Measurements from ENCODE around the gene PIM2. TPM values are rescaled to one million over a fixed set of nuclear protein-coding genes. Genes with fewer than 3 reads are reported as not detected.

PIM2 gene
- 23.1 and 33.8 TPM in 2 replicates for total RNA-seq (2014; rRNA removed; shearing (Covaris generic); ENCODE audit: low replicate concordance)

DNA sequence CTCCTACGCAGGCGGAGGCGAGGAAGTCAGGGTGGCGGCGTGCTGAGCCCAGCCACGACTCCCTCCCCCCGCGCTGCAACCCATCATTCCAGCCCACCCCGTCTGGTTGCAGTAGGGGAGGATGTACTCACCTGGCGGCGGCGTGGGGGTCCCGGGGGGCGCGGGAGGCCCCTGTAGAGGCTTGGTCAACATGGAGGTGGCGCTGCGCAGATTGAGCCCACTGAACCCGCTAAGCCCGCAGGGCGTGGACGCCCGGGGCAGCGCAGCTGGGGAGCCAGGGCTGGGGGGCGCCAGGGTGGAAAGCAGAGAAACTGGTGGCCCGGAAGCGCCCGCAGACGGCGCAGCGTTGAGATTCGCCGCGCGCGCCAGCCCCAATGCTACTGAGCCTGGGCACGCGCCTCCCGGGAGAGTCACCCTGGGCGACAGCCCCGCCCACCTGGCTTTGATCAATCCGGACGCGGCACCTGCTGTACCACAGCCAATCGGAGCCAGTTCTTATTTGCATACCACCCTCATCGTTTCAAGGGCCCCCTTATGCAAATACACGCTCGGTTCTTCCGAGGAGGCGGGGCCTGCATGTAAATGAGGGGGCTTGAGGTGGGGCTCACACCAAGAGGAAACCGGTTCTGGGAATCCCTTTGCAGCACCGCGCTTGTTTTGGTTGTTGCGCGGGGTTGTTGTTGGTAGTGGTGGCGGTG, at the start of gene PIM2:
TSS of gene PIM2 (minus strand) at position 382 of the 698 bp plus-strand sequence. CDS start at position 192, 190 bp downstream.
- Histone ChIP-seq H3K9me3 (ENCODE audit: low read length) (no peaks in the 10 kb centered on the region), H3K9me2 (replicated peaks; ENCODE audit: insufficient read depth, low read length) (no peaks in the 10 kb centered on the region), H3K79me2 (ENCODE audit: low read length) (peaks cover 16% of the 10 kb centered on the region), H2AFZ (ENCODE audit: low read length) (no peak within 1 kb of the TSS), H3K27me3 (ENCODE audit: low read length) (no peaks in the 10 kb centered on the region), H3K4me1 (ENCODE audit: low read length) (peaks cover 17% of the 10 kb centered on the region), H3K36me3 (ENCODE audit: insufficient read depth, low read length) (peaks cover 7% of the 10 kb centered on the region; the same call in 1 of the 2 replicates), H3K9ac (ENCODE audit: low read length) (peak within 1 kb of the TSS; percentile 83), H3K4me2 (ENCODE audit: low read depth, low read length, poor library complexity, severe bottlenecking) (peak within 1 kb of the TSS; percentile 68), H3K4me3 (ENCODE audit: low read length) (peak within 1 kb of the TSS; percentile 72), H3K27ac (ENCODE audit: low read length) (peak within 1 kb of the TSS; percentile 84), H4K20me1 (ENCODE audit: insufficient read depth, low read depth, low read length) (peaks cover 9% of the 10 kb centered on the region; the same call in 1 of the 2 replicates)
- peak; percentile 95 for DNase-seq

DNA sequence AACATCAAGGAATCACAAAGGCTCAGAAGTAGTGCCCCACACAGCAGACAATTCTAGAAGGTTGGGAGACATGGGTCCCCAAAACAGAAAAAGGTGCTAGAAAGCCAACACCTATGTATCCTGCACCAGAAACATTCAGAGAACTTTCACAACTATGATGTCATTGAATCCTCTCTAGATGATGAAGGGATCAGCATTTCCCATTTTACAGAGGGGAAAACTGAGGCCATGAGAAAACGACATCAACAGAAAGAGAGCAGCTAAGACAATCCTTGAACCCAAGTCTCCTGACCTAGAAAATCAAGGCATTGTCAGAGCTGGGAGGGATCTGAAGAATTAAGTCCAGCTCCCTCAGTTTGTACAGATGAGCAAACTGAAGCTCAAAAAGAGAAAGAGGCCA, 49.6 kb upstream of the PIM2 start:
- Histone ChIP-seq H3K9ac (ENCODE audit: low read length) (no peak overlapping the region), H3K36me3 (ENCODE audit: insufficient read depth, low read length) (no peaks in the 10 kb centered on the region), H2AFZ (ENCODE audit: low read length) (no peak overlapping the region), H3K4me2 (ENCODE audit: low read depth, low read length, poor library complexity, severe bottlenecking) (no peak overlapping the region), H3K9me3 (ENCODE audit: low read length) (no peaks in the 10 kb centered on the region), H3K27me3 (ENCODE audit: low read length) (no peaks in the 10 kb centered on the region), H3K4me3 (ENCODE audit: low read length) (no peak overlapping the region), H3K27ac (ENCODE audit: low read length) (no peak overlapping the region), H3K4me1 (ENCODE audit: low read length) (peaks cover 3% of the 10 kb centered on the region), H3K9me2 (replicated peaks; ENCODE audit: insufficient read depth, low read length) (no peaks in the 10 kb centered on the region), H4K20me1 (ENCODE audit: insufficient read depth, low read depth, low read length) (no peaks in the 10 kb centered on the region), H3K79me2 (ENCODE audit: low read length) (no peaks in the 10 kb centered on the region)
- no peak for DNase-seq

DNA sequence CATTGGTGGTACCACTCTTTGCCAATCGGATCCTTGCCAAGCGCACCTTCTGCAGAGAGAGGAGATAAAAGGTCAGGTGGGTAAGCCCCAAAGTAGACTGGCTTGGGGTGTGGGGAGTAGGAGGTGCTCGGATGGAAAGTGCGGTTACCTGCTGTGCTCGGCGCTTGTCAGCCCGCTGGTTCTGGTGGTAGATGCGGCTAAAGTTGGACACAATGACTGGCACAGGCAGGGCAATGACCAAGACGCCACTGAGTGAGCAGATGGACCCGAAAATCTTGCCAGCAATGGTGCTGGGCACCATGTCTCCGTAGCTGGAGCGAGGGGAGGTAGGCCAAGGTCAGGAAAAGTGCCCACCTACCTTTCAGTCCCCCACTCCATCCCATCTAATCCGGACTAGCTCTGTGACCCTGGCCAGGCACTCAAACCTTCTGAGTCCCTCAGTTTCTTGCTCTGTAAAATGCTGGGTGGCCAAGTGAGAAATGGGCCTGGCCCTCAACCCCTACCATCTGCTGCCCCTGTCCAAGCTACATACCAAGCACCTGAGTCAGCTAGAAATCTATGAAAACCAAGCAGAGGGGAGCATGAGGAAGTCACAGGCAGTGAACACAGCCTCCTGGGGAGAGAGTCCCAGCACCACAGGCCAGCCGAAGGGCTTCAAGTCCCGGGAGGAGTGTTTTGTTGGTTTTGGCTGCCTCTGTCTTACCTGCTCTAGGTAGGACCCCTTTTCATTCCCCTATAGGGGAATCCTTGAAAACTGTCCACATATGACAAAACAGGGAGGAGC, 48.2 kb upstream of the PIM2 start:
- Histone ChIP-seq H3K4me2 (ENCODE audit: low read depth, low read length, poor library complexity, severe bottlenecking) (no peak overlapping the region), H3K4me1 (ENCODE audit: low read length) (peaks cover 12% of the 10 kb centered on the region), H3K9me2 (replicated peaks; ENCODE audit: insufficient read depth, low read length) (no peaks in the 10 kb centered on the region), H3K9ac (ENCODE audit: low read length) (no peak overlapping the region), H2AFZ (ENCODE audit: low read length) (no peak overlapping the region), H3K9me3 (ENCODE audit: low read length) (no peaks in the 10 kb centered on the region), H3K27ac (ENCODE audit: low read length) (no peak overlapping the region), H4K20me1 (ENCODE audit: insufficient read depth, low read depth, low read length) (no peaks in the 10 kb centered on the region), H3K4me3 (ENCODE audit: low read length) (no peak overlapping the region), H3K36me3 (ENCODE audit: insufficient read depth, low read length) (no peaks in the 10 kb centered on the region), H3K79me2 (ENCODE audit: low read length) (no peaks in the 10 kb centered on the region), H3K27me3 (ENCODE audit: low read length) (no peaks in the 10 kb centered on the region)
- DNase-seq: no peak

DNA sequence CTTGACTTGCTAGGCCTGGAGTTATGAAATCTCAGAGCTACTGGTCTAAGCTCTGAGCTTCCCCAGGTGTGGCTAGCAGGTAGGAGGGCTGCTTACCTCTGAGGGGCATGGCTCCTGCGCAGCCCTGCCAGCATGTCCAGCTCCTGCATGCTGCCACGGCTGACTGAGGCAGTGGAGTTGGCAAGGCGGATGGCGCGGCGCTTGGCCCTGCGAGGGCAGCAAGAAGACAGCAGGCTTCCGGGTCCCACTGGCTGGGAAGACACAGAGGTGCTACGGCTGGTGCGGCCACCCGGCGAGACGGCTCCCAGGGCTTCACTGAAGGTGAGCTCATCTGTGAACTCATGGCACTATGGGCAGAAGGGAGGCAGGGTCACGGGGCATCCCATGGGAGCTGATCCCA, 47.1 kb upstream of the PIM2 start:
- Histone ChIP-seq H3K9me3 (ENCODE audit: low read length) (no peaks in the 10 kb centered on the region), H3K79me2 (ENCODE audit: low read length) (no peaks in the 10 kb centered on the region), H3K4me1 (ENCODE audit: low read length) (peaks cover 22% of the 10 kb centered on the region), H3K4me2 (ENCODE audit: low read depth, low read length, poor library complexity, severe bottlenecking) (no peak overlapping the region), H3K9ac (ENCODE audit: low read length) (no peak overlapping the region), H3K36me3 (ENCODE audit: insufficient read depth, low read length) (no peaks in the 10 kb centered on the region), H3K27me3 (ENCODE audit: low read length) (no peaks in the 10 kb centered on the region), H3K9me2 (replicated peaks; ENCODE audit: insufficient read depth, low read length) (no peaks in the 10 kb centered on the region), H3K4me3 (ENCODE audit: low read length) (no peak overlapping the region), H4K20me1 (ENCODE audit: insufficient read depth, low read depth, low read length) (no peaks in the 10 kb centered on the region), H3K27ac (ENCODE audit: low read length) (no peak overlapping the region), H2AFZ (ENCODE audit: low read length) (no peak overlapping the region)
- no peak for DNase-seq

DNA sequence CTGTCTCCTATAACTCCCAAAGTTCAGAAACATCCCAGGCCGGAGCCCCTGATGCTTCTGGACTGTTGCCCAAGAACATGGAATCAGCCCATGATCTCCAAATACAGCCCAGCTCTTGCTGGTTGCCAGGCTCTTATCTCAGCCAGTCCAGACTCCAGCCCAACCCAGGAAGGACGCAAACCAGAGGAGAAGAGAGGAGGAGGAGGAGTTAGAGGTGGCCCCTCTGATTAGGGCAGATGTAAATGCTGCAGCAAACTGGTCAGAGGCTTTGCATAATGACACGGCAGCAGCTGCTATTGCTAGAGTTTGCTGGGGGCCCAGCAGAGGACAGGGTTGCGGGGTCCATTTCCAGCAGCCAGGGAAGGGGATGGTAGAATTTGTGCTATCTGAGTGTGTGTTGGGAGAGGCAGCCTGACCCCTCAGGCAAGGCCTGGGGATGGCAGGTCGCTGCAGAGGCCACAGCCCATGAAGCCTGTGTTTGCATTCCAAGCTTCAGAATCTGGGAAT, 42.8 kb upstream of the PIM2 start:
- no peaks in the 10 kb centered on the region for H3K27me3 ChIP-seq (ENCODE audit: low read length)
- peak overlapping the region; percentile 91 for H3K27ac ChIP-seq (ENCODE audit: low read length)
- peak overlapping the region; percentile 60; the same call in 1 of the 2 replicates for H3K4me3 ChIP-seq (ENCODE audit: low read length)
- H2AFZ ChIP-seq (ENCODE audit: low read length): no peak overlapping the region
- DNase-seq: peak; percentile 87
- peak overlapping the region; percentile 78 for H3K4me2 ChIP-seq (ENCODE audit: low read depth, low read length, poor library complexity, severe bottlenecking)
- no peaks in the 10 kb centered on the region for H4K20me1 ChIP-seq (ENCODE audit: insufficient read depth, low read depth, low read length)
- peak overlapping the region; percentile 74 for H3K9ac ChIP-seq (ENCODE audit: low read length)
- peaks cover 10% of the 10 kb centered on the region for H3K79me2 ChIP-seq (ENCODE audit: low read length)
- H3K4me1 ChIP-seq (ENCODE audit: low read length): peaks cover 45% of the 10 kb centered on the region
- H3K9me3 ChIP-seq (ENCODE audit: low read length): no peaks in the 10 kb centered on the region
- H3K36me3 ChIP-seq (ENCODE audit: insufficient read depth, low read length): no peaks in the 10 kb centered on the region
- H3K9me2 ChIP-seq (replicated peaks; ENCODE audit: insufficient read depth, low read length): no peaks in the 10 kb centered on the region

DNA sequence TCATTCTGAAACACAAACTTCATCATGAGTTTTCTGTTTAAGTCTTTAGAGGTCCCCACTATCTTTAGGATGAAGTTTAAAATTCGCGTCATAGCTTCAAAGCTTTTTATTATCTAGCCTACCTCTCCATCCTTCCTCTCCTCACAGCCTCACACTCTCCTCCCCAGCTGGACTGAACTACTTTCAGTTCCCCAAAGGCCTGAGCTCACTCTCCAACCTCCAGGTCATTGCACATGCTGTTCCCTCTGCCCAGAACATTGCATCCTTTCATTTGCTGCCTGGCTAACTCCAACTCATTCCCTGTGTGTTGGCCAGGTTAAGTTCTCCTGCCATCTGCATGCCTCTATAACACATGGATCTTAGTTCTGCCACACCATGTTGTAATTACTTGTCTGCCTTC, 41.5 kb upstream of the PIM2 start:
- 0 out of 2 replicates have a peak, but pooled peaks cover 5% of the 10 kb centered on the region for H4K20me1 ChIP-seq (ENCODE audit: insufficient read depth, low read depth, low read length)
- peak; percentile 67 for DNase-seq
- peak overlapping the region; percentile 78 for H3K4me2 ChIP-seq (ENCODE audit: low read depth, low read length, poor library complexity, severe bottlenecking)
- no peaks in the 10 kb centered on the region for H3K27me3 ChIP-seq (ENCODE audit: low read length)
- H3K79me2 ChIP-seq (ENCODE audit: low read length): peaks cover 24% of the 10 kb centered on the region
- no peaks in the 10 kb centered on the region for H3K9me2 ChIP-seq (replicated peaks; ENCODE audit: insufficient read depth, low read length)
- H3K36me3 ChIP-seq (ENCODE audit: insufficient read depth, low read length): no peaks in the 10 kb centered on the region
- H3K27ac ChIP-seq (ENCODE audit: low read length): peak overlapping the region; percentile 91
- H2AFZ ChIP-seq (ENCODE audit: low read length): no peak overlapping the region
- peak overlapping the region; percentile 18; the same call in 1 of the 2 replicates for H3K4me3 ChIP-seq (ENCODE audit: low read length)
- H3K4me1 ChIP-seq (ENCODE audit: low read length): peaks cover 56% of the 10 kb centered on the region
- H3K9ac ChIP-seq (ENCODE audit: low read length): peak overlapping the region; percentile 64; the same call in 1 of the 2 replicates
- H3K9me3 ChIP-seq (ENCODE audit: low read length): no peaks in the 10 kb centered on the region

DNA sequence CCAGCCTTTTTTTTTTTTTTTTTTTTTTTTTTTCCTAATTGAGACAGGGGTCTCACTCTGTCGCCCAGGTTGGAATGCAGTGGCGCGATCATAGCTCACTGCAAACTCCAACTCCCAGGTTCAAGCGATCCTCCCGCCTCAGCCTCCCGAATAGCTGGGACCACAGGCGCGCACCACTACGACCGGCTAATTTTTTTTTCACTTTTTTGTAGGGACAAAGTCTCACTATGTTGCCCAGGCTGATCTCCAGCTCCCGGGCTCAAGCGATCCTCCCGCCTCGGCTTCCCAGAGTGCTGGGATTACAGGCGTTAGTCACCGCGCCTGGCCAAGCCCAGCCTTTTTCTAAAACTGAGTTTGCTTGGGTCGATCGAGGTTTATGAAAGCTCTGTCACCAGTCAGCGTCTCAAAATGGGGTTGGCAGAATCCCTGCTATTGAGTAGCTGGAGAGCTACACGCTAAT, 39.8 kb upstream of the PIM2 start:
- Histone ChIP-seq H2AFZ (ENCODE audit: low read length) (no peak overlapping the region), H3K79me2 (ENCODE audit: low read length) (peaks cover 40% of the 10 kb centered on the region)

More for the DNA sequence above, 39.8 kb upstream of the PIM2 start:
- H3K9me3 ChIP-seq (ENCODE audit: low read length): no peaks in the 10 kb centered on the region
- H3K4me2 ChIP-seq (ENCODE audit: low read depth, low read length, poor library complexity, severe bottlenecking): peak overlapping the region; percentile 67
- H3K27me3 ChIP-seq (ENCODE audit: low read length): no peaks in the 10 kb centered on the region
- no peaks in the 10 kb centered on the region for H3K9me2 ChIP-seq (replicated peaks; ENCODE audit: insufficient read depth, low read length)
- peaks cover 58% of the 10 kb centered on the region for H3K4me1 ChIP-seq (ENCODE audit: low read length)
- 0 out of 2 replicates have a peak, but pooled peaks cover 5% of the 10 kb centered on the region for H3K36me3 ChIP-seq (ENCODE audit: insufficient read depth, low read length)
- 0 out of 2 replicates have a peak, but pooled peaks cover 6% of the 10 kb centered on the region for H4K20me1 ChIP-seq (ENCODE audit: insufficient read depth, low read depth, low read length)
- H3K27ac ChIP-seq (ENCODE audit: low read length): peak overlapping the region; percentile 91
- peak overlapping the region; percentile 67 for H3K4me3 ChIP-seq (ENCODE audit: low read length)
- H3K9ac ChIP-seq (ENCODE audit: low read length): peak overlapping the region; percentile 76
- peak; percentile 55 for DNase-seq
